Endothelial cell of umbilical vein (primary cell): ENCODE data around the gene HPRT1. TPM values are rescaled to one million over a fixed set of nuclear protein-coding genes. Genes with fewer than 3 reads are reported as not detected.

Experiments used
- BruUV-seq: library from RNA; stranded (reverse); fragments of 400-500 nt; replicated peaks from 2 replicates; lab custom pipeline; 2021; lab: Mats Ljungman, UMichigan
- CTCF ChIA-PET: fragments of 300-600, 350-600 bp; sonication (Branson Sonifier 250); formaldehyde crosslinking; loops from one replicate; lab custom pipeline; 2021; ENCODE audit warnings: antibody characterized with exemption, inconsistent platforms; lab: Charles Lee
- POLR2A ChIA-PET: fragments of 300-600, 350-600 bp; sonication (Branson Sonifier 250); formaldehyde crosslinking; loops from one replicate; lab custom pipeline; 2021; ENCODE audit warnings: antibody characterized with exemption, inconsistent platforms; lab: Charles Lee
- DNase-seq: peaks from one replicate; pipeline ENCODE4 v3.0.0-alpha.2; 2011; ENCODE audit warnings: low read depth, low spot score
- FAIRE-seq: peaks from 2 replicates; lab custom pipeline; 2011; peaks lifted over from hg19 to GRCh38; lab: Jason Lieb, UNC
- H2AFZ ChIP-seq: 2 replicates; pipeline ENCODE4 v1.6.0; 2012; ENCODE audit warnings: low read depth, low read length, control low read depth, inconsistent platforms
- H3K27ac ChIP-seq: 2 replicates; pipeline ENCODE4 v1.5.1; 2011; ENCODE audit warnings: low read depth, mild to moderate bottlenecking, control low read depth, low read length, moderate library complexity; ENCODE audit not compliant: insufficient read depth
- H3K27me3 ChIP-seq, 2 experiments: 2 replicates each; pipeline versions ENCODE4 v1.6.0 to v1.6.1; 2011; ENCODE audit warnings: low read length in 2 of 2, mixed read lengths in 1 of 2; ENCODE audit not compliant: control insufficient read depth in 2 of 2, insufficient read depth in 2 of 2
- H3K36me3 ChIP-seq, 2 experiments: 2 replicates in 1 of 2; 3 replicates in 1 of 2; pipeline ENCODE4 v1.5.1; 2011; ENCODE audit warnings: low read length in 2 of 2, mild to moderate bottlenecking in 1 of 2, moderate library complexity in 1 of 2; ENCODE audit not compliant: control insufficient read depth in 2 of 2, insufficient read depth in 2 of 2; ENCODE audit errors: extremely low read depth in 1 of 2
- H3K4me1 ChIP-seq: 3 replicates; pipeline ENCODE4 v1.5.1; 2011; ENCODE audit warnings: mild to moderate bottlenecking, low read length; ENCODE audit not compliant: control insufficient read depth, insufficient read depth; ENCODE audit errors: extremely low read depth
- H3K4me2 ChIP-seq: 2 replicates; pipeline ENCODE4 v1.6.1; 2011; ENCODE audit warnings: low read length, control low read depth, mixed read lengths; ENCODE audit not compliant: insufficient read depth
- H3K4me3 ChIP-seq, 3 experiments: fragments of 200-600 bp in 1 of 3; sonication (generic), shearing (Covaris generic) in 1 of 3; replicated peaks in 1 of 3; 2 replicates each; pipeline ENCODE4 v1.5.1; 2011 to 2016; ENCODE audit warnings: control low read depth in 3 of 3, low read length in 3 of 3, mild to moderate bottlenecking in 2 of 3, inconsistent platforms in 1 of 3, low read depth in 1 of 3, moderate library complexity in 1 of 3; ENCODE audit not compliant: insufficient read depth in 1 of 3
- H3K79me2 ChIP-seq: 2 replicates; pipeline ENCODE4 v1.6.0; 2012; ENCODE audit warnings: low read length, inconsistent platforms; ENCODE audit not compliant: control insufficient read depth, insufficient read depth
- H3K9ac ChIP-seq: replicated peaks from 2 replicates; pipeline ENCODE3; 2011; ENCODE audit warnings: low read length, control low read depth; ENCODE audit not compliant: insufficient read depth; ENCODE audit errors: extremely low read depth
- H3K9me1 ChIP-seq: replicated peaks from 3 replicates; pipeline ENCODE4 v1.6.0; 2011; ENCODE audit warnings: mild to moderate bottlenecking, low read length; ENCODE audit not compliant: control insufficient read depth, insufficient read depth; ENCODE audit errors: extremely low read depth
- H3K9me3 ChIP-seq: replicated peaks from 2 replicates; pipeline ENCODE4 v1.5.1; 2012; ENCODE audit warnings: low read length, inconsistent platforms; ENCODE audit not compliant: control insufficient read depth, insufficient read depth
- H4K20me1 ChIP-seq: replicated peaks from 2 replicates; pipeline ENCODE3; 2011; ENCODE audit warnings: mild to moderate bottlenecking, low read length; ENCODE audit not compliant: control insufficient read depth, insufficient read depth; ENCODE audit errors: extremely low read depth
- CTCF ChIP-seq, 2 donors: IDR thresholded peaks; 1 replicate in 1 of 2; 2 replicates in 1 of 2; pipeline ENCODE4 v1.5.1; 2011; ENCODE audit warnings: low read length in 2 of 2, mild to moderate bottlenecking in 2 of 2, moderate library complexity in 2 of 2, control low read depth in 1 of 2, inconsistent platforms in 1 of 2, low read depth in 1 of 2; ENCODE audit not compliant: insufficient read depth in 1 of 2; ENCODE audit errors: extremely low read depth in 1 of 2
- EZH2 ChIP-seq: IDR thresholded peaks from 2 replicates; pipeline ENCODE4 v1.6.1; 2012; ENCODE audit warnings: borderline replicate concordance, low read depth, mild to moderate bottlenecking, moderate library complexity, low read length, inconsistent platforms; ENCODE audit not compliant: severe bottlenecking
- FOS ChIP-seq: IDR thresholded peaks from 2 replicates; pipeline ENCODE4 v1.6.1; 2011; ENCODE audit warnings: mild to moderate bottlenecking, low read length, moderate library complexity, borderline replicate concordance; ENCODE audit not compliant: insufficient read depth
- GATA2 ChIP-seq: IDR thresholded peaks from 2 replicates; pipeline ENCODE4 v1.7.0; 2011; ENCODE audit warnings: low read depth, mild to moderate bottlenecking, moderate library complexity, mixed read lengths, low read length; ENCODE audit not compliant: insufficient read length, insufficient read depth
- JUN ChIP-seq: IDR thresholded peaks from 2 replicates; pipeline ENCODE4 v1.6.1; 2011; ENCODE audit warnings: borderline replicate concordance, low read depth; ENCODE audit not compliant: insufficient read length, insufficient read depth
- MYC ChIP-seq: IDR thresholded peaks from one replicate; pipeline ENCODE4 v1.6.1; 2011; ENCODE audit warnings: mild to moderate bottlenecking, low read depth, low read length
- POLR2A ChIP-seq: IDR thresholded peaks from 2 replicates; pipeline ENCODE4 v1.6.1; 2012; ENCODE audit warnings: low read depth, mild to moderate bottlenecking, control low read depth, low read length
- POLR2AphosphoS5 ChIP-seq: IDR thresholded peaks from 2 replicates; pipeline ENCODE4 v1.6.1; 2012; ENCODE audit warnings: low read depth, mild to moderate bottlenecking, control low read depth, low read length, moderate library complexity; ENCODE audit not compliant: insufficient read depth
- dilution Hi-C: fragments of 300-500 bp; cut with MboI; formaldehyde crosslinking; loops from one replicate; pipeline ENCODE4 v1.15.0; 2019; ENCODE audit warnings: low sequenced_read_pairs; ENCODE audit not compliant: extremely low pct_ligation_motif_present
- intact Hi-C: fragments of 100-400 bp; cut with micrococcal nuclease; formaldehyde crosslinking; loops from one replicate; pipeline ENCODE4 v1.10.0; 2022
- polyA plus RNA-seq, 4 experiments: library from polyadenylated mRNA; depleted of rRNA in 3 of 4; stranded (reverse) in 3 of 4; unstranded in 1 of 4; fragments of >200 nt; gene quantifications; 2 replicates each; pipeline versions ENCODE4 v1.2.1 to v1.2.3, GENCODE V29; 2011 to 2012; ENCODE audit warnings: missing spikeins in 1 of 4
- total RNA-seq: library from RNA; stranded (reverse); gene quantifications from 2 replicates; pipeline ENCODE4 v1.2.3, GENCODE V29; 2021
- TF ChIP-seq, protein P1 (sequence below): IDR thresholded peaks from 2 replicates; pipeline ENCODE4 v1.6.1; 2011; ENCODE audit not compliant: insufficient read depth, insufficient read length

HPRT1 gene
- total and polyA plus RNA-seq, 2 donors (not counting 3 experiments of a cell fraction or from before 2014, with no cell fraction given): 19.2 to 51.0 TPM

DNA sequence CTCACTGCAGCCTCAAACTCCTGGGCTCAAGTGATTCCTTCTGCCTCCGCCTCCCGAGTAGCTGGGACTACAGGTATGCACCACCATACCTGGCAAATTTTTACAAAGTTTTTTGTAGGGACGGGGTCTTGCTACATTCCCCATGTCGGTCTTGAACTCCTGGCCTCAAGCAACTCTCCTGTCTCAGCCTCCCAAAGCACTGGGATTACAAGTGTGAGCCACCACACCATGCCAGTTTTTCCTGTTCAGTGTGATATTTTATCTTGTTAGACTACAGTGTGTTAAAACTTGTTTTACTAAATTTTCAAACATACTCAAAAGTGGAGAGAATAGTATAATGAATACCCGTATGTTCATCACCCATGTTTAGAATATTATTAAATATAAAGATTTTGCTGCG lies 12.1 kb downstream of the HPRT1 start:
- no peak overlapping the region for H3K9ac ChIP-seq
- H3K36me3 ChIP-seq: no peaks in the 10 kb centered on the region
- TF ChIP-seq MYC: no peak
- no peak for TF ChIP-seq FOS
- no peak for TF ChIP-seq POLR2A
- TF ChIP-seq JUN: no peak
- no peak for TF ChIP-seq EZH2
- no peak for TF ChIP-seq CTCF (IDR thresholded peaks at IDR 0.05; ENCODE audit: extremely low read depth in 1 of 2, insufficient read depth in 1 of 2, low read depth in 1 of 2, low read length in 2 of 2)
- no peak for TF ChIP-seq POLR2AphosphoS5
- TF ChIP-seq GATA2: no peak
- TF ChIP-seq, protein P1, sequence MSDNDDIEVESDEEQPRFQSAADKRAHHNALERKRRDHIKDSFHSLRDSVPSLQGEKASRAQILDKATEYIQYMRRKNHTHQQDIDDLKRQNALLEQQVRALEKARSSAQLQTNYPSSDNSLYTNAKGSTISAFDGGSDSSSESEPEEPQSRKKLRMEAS: no peak
- H2AFZ ChIP-seq: no peak overlapping the region
- H3K79me2 ChIP-seq: peaks cover 15% of the 10 kb centered on the region
- no peaks in the 10 kb centered on the region for H3K27me3 ChIP-seq
- H3K4me3 ChIP-seq: no peak overlapping the region
- peaks cover 14% of the 10 kb centered on the region for H3K4me1 ChIP-seq
- no peaks in the 10 kb centered on the region for H3K9me1 ChIP-seq
- no peaks in the 10 kb centered on the region for H4K20me1 ChIP-seq
- no peak overlapping the region for H3K4me2 ChIP-seq
- ChIA-PET CTCF (interaction anchor here (1.3 kb wide), 1 partner anchor 292 kb away, joined by 3 read pairs; no protein-coding TSS in a partner anchor), POLR2A (no interaction called here)
- no peak for DNase-seq
- no peaks in the 10 kb centered on the region for H3K9me3 ChIP-seq
- BruUV-seq: no TSS peak
- H3K27ac ChIP-seq: no peak overlapping the region
- no peak for FAIRE-seq
- dilution Hi-C loops (no loop called here), intact Hi-C loops (no loop called here)
